Measurements from ENCODE around the gene RNF187. TPM values are rescaled to one million over a fixed set of nuclear protein-coding genes. Genes with fewer than 3 reads are reported as not detected.

The RNF187 gene
- total RNA-seq, 1 experiment from 2014 or later: 63.4 TPM

- Histone ChIP-seq H2BK12ac (ENCODE audit: insufficient read length, low read depth, low read length) (no peak overlapping the region), H2AK5ac (ENCODE audit: insufficient read length, low read length) (no peak overlapping the region), H2BK15ac (ENCODE audit: low read depth, low read length) (no peak overlapping the region), H2BK5ac (ENCODE audit: insufficient read length, low read length) (no peak overlapping the region), H3K4me1 (ENCODE audit: insufficient read depth, low read length) (no peaks in the 10 kb centered on the region), H2BK120ac (ENCODE audit: low read depth, low read length, poor library complexity, severe bottlenecking) (no peak overlapping the region), H4K91ac (ENCODE audit: insufficient read length, low read depth, low read length) (no peak overlapping the region), H3K4ac (ENCODE audit: low read depth, low read length) (no peak overlapping the region), H4K20me1 (ENCODE audit: control insufficient read depth, insufficient read depth, insufficient read length) (no peaks in the 10 kb centered on the region), H2AFZ (ENCODE audit: low read length) (no peak overlapping the region), H2BK20ac (ENCODE audit: low read depth, low read length, poor library complexity, severe bottlenecking) (no peak overlapping the region), H3K23me2 (ENCODE audit: insufficient read length, low read depth, low read length, poor library complexity, severe bottlenecking) (no peaks in the 10 kb centered on the region), H3K27ac (ENCODE audit: insufficient read length, low read depth, low read length) (no peak overlapping the region), H3T11ph (ENCODE audit: low read length) (no peak overlapping the region), H3K9ac (ENCODE audit: extremely low read depth, insufficient read length, low read length) (no peak overlapping the region), H3K4me2 (ENCODE audit: insufficient read depth, insufficient read length, low read length) (no peak overlapping the region), H4K8ac (replicated peaks; ENCODE audit: insufficient read length, low read depth, low read length) (no peak overlapping the region), H3K27me3 (ENCODE audit: insufficient read depth, low read length) (peaks cover 12% of the 10 kb centered on the region), H3K79me2 (ENCODE audit: insufficient read depth, low read length) (no peaks in the 10 kb centered on the region), H3K9me3 (ENCODE audit: control insufficient read depth, low read depth, low read length) (no peaks in the 10 kb centered on the region), H4K5ac (ENCODE audit: insufficient read length, low read depth, low read length) (no peak overlapping the region), H3K79me1 (ENCODE audit: insufficient read depth, low read depth, low read length, poor library complexity, severe bottlenecking) (no peaks in the 10 kb centered on the region), H3K14ac (ENCODE audit: insufficient read depth, low read length) (no peak overlapping the region), H3K23ac (ENCODE audit: insufficient read length, low read depth, low read length) (no peak overlapping the region), H3K18ac (ENCODE audit: insufficient read length, low read depth, low read length) (no peak overlapping the region), H3K56ac (ENCODE audit: insufficient read length, low read depth, low read length) (no peak overlapping the region)
- peaks cover 12 to 22% of the 10 kb centered on the region in 2 experiments for H3K9me3 Mint-ChIP-seq
- WGBS (ENCODE audit: extremely low coverage, insufficient read length, low lambda C conversion rate): no CpG with 5 or more reads among the region's 5 CpGs
- no peaks in the 10 kb centered on the region; a peak in 1 of 7 replicates for H3K36me3 Mint-ChIP-seq (ENCODE audit: insufficient read depth in 1 of 3, low read depth in 3 of 3)
- DNase-seq: no peak
- TF ChIP-seq, protein P1, sequence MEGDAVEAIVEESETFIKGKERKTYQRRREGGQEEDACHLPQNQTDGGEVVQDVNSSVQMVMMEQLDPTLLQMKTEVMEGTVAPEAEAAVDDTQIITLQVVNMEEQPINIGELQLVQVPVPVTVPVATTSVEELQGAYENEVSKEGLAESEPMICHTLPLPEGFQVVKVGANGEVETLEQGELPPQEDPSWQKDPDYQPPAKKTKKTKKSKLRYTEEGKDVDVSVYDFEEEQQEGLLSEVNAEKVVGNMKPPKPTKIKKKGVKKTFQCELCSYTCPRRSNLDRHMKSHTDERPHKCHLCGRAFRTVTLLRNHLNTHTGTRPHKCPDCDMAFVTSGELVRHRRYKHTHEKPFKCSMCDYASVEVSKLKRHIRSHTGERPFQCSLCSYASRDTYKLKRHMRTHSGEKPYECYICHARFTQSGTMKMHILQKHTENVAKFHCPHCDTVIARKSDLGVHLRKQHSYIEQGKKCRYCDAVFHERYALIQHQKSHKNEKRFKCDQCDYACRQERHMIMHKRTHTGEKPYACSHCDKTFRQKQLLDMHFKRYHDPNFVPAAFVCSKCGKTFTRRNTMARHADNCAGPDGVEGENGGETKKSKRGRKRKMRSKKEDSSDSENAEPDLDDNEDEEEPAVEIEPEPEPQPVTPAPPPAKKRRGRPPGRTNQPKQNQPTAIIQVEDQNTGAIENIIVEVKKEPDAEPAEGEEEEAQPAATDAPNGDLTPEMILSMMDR (conservative IDR thresholded peaks at IDR 0.05): no peak
- no peak overlapping the region for H3K4me3 Mint-ChIP-seq
- H3K27me3 Mint-ChIP-seq (ENCODE audit: low read depth): peaks cover 93% of the 10 kb centered on the region
- H3K27ac Mint-ChIP-seq: no peak overlapping the region
- H3K4me1 Mint-ChIP-seq: no peaks in the 10 kb centered on the region
Observed at GRCh38 chr1:228510101-228510802, 23.1 kb downstream of the RNF187 start.

All from H9 (cell line).